AG10803 (cell line): ENCODE data around the gene HOMER3.

ENCODE experiments used
- DNase-seq: peaks from one replicate; pipeline ENCODE4 v3.0.0; 2010; ENCODE audit warnings: low read depth
- H3K4me3 ChIP-seq: 2 replicates; pipeline ENCODE4 v1.5.1; 2011; ENCODE audit warnings: mild to moderate bottlenecking, low read length, control low read depth
- CTCF ChIP-seq: conservative IDR thresholded peaks from 2 replicates; pipeline ENCODE4 v1.5.1; 2011; ENCODE audit warnings: mild to moderate bottlenecking, low read length, control low read depth, inconsistent platforms

The HOMER3 gene

GRCh38 chr19:18940769-18941627 is at the start of gene HOMER3:
HOMER3 (minus strand) TSS chr19:18941217; CDS start chr19:18938982, 2,235 bp downstream.
- TF ChIP-seq CTCF = peak; percentile 35; the same call in 1 of the 2 replicates
- DNase-seq = peak; percentile 53
- peak within 1 kb of the TSS; percentile 82 for H3K4me3 ChIP-seq

- H3K4me3 ChIP-seq = no peak overlapping the region
- no peak for TF ChIP-seq CTCF
- DNase-seq = no peak
Measured at GRCh38 chr19:18990128-18990708, 49.2 kb upstream of the HOMER3 start.

- H3K4me3 ChIP-seq = no peak overlapping the region
- DNase-seq = peak; percentile 28
- TF ChIP-seq CTCF = no peak
Measured at GRCh38 chr19:18989316-18989715, 48.3 kb upstream of the HOMER3 start.

- no peak overlapping the region for H3K4me3 ChIP-seq
- DNase-seq = no peak
- TF ChIP-seq CTCF = no peak
Measured at GRCh38 chr19:18987456-18987855, 46.4 kb upstream of the HOMER3 start.

GRCh38 chr19:18985257-18985656 is 44.2 kb upstream of the HOMER3 start:
- H3K4me3 ChIP-seq = no peak overlapping the region
- no peak for TF ChIP-seq CTCF
- DNase-seq = no peak

GRCh38 chr19:18984251-18984650 is 43.2 kb upstream of the HOMER3 start:
- TF ChIP-seq CTCF = no peak
- DNase-seq = no peak
- no peak overlapping the region for H3K4me3 ChIP-seq

- no peak overlapping the region for H3K4me3 ChIP-seq
- TF ChIP-seq CTCF = no peak
- no peak for DNase-seq
Measured at GRCh38 chr19:18982669-18983068, 41.7 kb upstream of the HOMER3 start.
